Smooth muscle cell (in vitro differentiated cells): ENCODE data around the gene CKLF. TPM values are rescaled to one million over a fixed set of nuclear protein-coding genes. Genes with fewer than 3 reads are reported as not detected.
A peak's percentile ranks its signal among the peaks of the same experiment; 100 is the strongest.
"Not testable (repeated sequence)": the region's sequence is repeated elsewhere in the genome, so short reads cannot be mapped to it uniquely, and the experiment has no call there.

ENCODE experiments used
- DNase-seq: peaks from one replicate; lab custom pipeline; 2025; ENCODE audit not compliant: unreplicated experiment; lab: John Stamatoyannopoulos, UW
- H2AFZ ChIP-seq: fragments of 200-600 bp; sonication (generic); 2 replicates; pipeline ENCODE4 v1.6.0; 2016; ENCODE audit warnings: antibody characterized with exemption, low read depth, mild to moderate bottlenecking
- H3F3A ChIP-seq: fragments of 200-600 bp; sonication (generic); 2 replicates; pipeline ENCODE4 v1.6.0; 2017; ENCODE audit warnings: antibody characterized with exemption, low read depth
- H3K27ac ChIP-seq: fragments of 200-600 bp; sonication (generic); 2 replicates; pipeline ENCODE4 v1.5.1; 2016; ENCODE audit warnings: low read depth, mild to moderate bottlenecking
- H3K27me3 ChIP-seq: fragments of 200-600 bp; sonication (generic); 2 replicates; pipeline ENCODE4 v1.6.1; 2016; ENCODE audit warnings: low read depth, mild to moderate bottlenecking
- H3K36me3 ChIP-seq: fragments of 200-600 bp; sonication (generic); 2 replicates; pipeline ENCODE4 v1.5.1; 2016; ENCODE audit warnings: low read depth
- H3K4me1 ChIP-seq: fragments of 200-600 bp; sonication (generic); 2 replicates; pipeline ENCODE4 v1.5.1; 2016; ENCODE audit warnings: low read depth
- H3K4me2 ChIP-seq: fragments of 200-600 bp; sonication (generic); 2 replicates; pipeline ENCODE4 v1.6.0; 2016; ENCODE audit warnings: mild to moderate bottlenecking
- H3K4me3 ChIP-seq: fragments of 200-600 bp; sonication (generic); 2 replicates; pipeline ENCODE4 v1.5.1; 2016; ENCODE audit warnings: mild to moderate bottlenecking
- H3K79me2 ChIP-seq: fragments of 200-600 bp; sonication (generic); 2 replicates; pipeline ENCODE4 v1.6.0; 2016; ENCODE audit warnings: low read depth, mild to moderate bottlenecking
- H3K9ac ChIP-seq: fragments of 200-600 bp; sonication (generic); 2 replicates; pipeline ENCODE4 v1.6.0; 2016; ENCODE audit warnings: low read depth
- H3K9me3 ChIP-seq: fragments of 200-600 bp; sonication (generic); replicated peaks from 2 replicates; pipeline ENCODE4 v1.5.1; 2016; ENCODE audit warnings: low read depth
- H4K20me1 ChIP-seq: fragments of 200-600 bp; sonication (generic); 2 replicates; pipeline ENCODE4 v1.6.0; 2016; ENCODE audit warnings: low read depth
- WGBS: methylation state at CpG from one replicate; pipeline ENCODE4 v1.1.7; 2016; ENCODE audit warnings: low lambda C conversion rate; 5-methylcytosine and 5-hydroxymethylcytosine counted together
- polyA plus RNA-seq: library from polyadenylated mRNA; unstranded; fragments of >200 nt; fragmentation: Nextera tagmentation; extraction: Ambion mirVana; gene quantifications from 2 replicates; pipeline ENCODE4 v1.2.1, GENCODE V29; 2016
- total RNA-seq: library from RNA; depleted of rRNA; stranded (reverse); fragments of >200 nt; gene quantifications from 2 replicates; pipeline ENCODE4 v1.2.3, GENCODE V29; 2014
- TF ChIP-seq, protein P1 (sequence below): fragments of 200-600 bp; sonication (generic); IDR thresholded peaks from 2 replicates; pipeline ENCODE4 v1.5.1; 2017; ENCODE audit warnings: borderline replicate concordance, mild to moderate bottlenecking, antibody characterized with exemption; ENCODE audit not compliant: insufficient read depth, poor library complexity, severe bottlenecking

Gene CKLF
- total and polyA plus RNA-seq, 2 experiments from 2014 or later, result 61.5 to 78.1 TPM

DNA sequence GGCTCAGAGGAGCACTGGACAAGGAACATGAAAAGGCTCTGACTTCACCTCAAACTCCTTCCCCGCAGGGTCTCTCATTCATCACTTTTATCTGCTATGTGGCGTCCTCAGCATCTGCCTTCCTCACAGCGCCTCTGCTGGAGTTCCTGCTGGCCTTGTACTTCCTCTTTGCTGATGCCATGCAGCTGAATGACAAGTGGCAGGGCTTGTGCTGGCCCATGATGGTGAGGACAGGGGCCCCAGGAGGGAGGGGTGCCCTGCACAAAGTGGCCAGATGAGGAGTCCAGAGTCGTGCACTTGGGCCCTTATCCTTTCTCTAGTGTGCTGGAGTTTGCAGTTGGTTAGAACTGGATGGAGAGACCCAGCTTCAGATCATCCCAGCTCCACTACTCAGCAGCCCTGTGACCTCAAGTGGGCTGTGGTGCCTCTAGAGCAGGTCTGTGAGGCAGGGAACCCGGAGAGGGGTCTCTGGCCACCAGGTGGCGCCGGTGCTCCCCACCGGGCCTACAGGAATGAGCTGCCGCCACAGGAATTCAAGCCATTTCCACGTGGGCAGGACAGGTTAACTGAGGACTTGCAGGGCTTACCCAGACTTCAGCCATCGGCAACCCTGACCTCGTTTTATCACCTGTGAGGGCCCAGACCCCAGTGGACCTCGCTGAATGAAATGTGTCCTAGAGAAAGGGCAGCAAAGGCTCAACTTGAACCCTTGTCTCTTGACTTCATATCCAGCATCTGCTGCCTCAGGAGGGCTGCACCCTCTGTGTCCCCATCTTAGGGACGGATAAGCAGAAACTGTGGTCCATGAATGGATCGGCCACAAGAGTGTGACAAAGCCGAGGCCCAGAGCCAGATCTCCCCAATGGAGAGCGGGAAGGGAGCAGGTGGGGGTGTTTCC lies 56.1 kb downstream of the CKLF start:
- Histone ChIP-seq H3K4me3 (no peak overlapping the region), H3K4me1 (peaks cover 8% of the 10 kb centered on the region), H4K20me1 (peaks cover 67% of the 10 kb centered on the region), H3K27ac (no peak overlapping the region), H3K4me2 (no peak overlapping the region), H3K79me2 (peaks cover 15% of the 10 kb centered on the region), H3K27me3 (no peaks in the 10 kb centered on the region), H3F3A (no peaks in the 10 kb centered on the region), H2AFZ (no peak overlapping the region), H3K36me3 (no peaks in the 10 kb centered on the region), H3K9ac (no peak overlapping the region), H3K9me3 (no peaks in the 10 kb centered on the region)
- 39% methylated on average over 17 of the region's 17 CpGs for WGBS
- TF ChIP-seq, protein P1, sequence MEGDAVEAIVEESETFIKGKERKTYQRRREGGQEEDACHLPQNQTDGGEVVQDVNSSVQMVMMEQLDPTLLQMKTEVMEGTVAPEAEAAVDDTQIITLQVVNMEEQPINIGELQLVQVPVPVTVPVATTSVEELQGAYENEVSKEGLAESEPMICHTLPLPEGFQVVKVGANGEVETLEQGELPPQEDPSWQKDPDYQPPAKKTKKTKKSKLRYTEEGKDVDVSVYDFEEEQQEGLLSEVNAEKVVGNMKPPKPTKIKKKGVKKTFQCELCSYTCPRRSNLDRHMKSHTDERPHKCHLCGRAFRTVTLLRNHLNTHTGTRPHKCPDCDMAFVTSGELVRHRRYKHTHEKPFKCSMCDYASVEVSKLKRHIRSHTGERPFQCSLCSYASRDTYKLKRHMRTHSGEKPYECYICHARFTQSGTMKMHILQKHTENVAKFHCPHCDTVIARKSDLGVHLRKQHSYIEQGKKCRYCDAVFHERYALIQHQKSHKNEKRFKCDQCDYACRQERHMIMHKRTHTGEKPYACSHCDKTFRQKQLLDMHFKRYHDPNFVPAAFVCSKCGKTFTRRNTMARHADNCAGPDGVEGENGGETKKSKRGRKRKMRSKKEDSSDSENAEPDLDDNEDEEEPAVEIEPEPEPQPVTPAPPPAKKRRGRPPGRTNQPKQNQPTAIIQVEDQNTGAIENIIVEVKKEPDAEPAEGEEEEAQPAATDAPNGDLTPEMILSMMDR, result peak; percentile 94
- DNase-seq, result peak; percentile 49

DNA sequence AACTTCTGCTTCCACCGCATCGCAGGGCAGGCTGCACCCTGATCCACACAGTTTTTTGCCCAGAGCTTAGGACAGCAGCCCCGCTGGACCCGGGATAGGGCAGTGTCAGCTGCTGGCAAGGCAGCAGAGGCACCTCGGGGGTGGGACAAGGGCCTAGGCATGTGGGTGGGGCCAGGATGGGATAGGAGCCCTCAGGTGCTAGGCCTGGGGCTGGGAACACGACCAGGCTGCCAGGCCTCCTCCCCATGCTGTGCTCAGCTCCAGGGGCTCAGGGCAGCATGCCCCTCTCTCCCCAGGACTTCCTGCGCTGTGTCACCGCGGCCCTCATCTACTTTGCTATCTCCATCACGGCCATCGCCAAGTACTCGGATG lies 56.7 kb downstream of the CKLF start:
- H3K4me1 ChIP-seq, result peaks cover 8% of the 10 kb centered on the region
- H3K4me2 ChIP-seq, result no peak overlapping the region
- no peaks in the 10 kb centered on the region for H3K27me3 ChIP-seq
- no peak overlapping the region for H2AFZ ChIP-seq
- H3K79me2 ChIP-seq, result peaks cover 15% of the 10 kb centered on the region
- DNase-seq, result no peak
- no peaks in the 10 kb centered on the region for H3K36me3 ChIP-seq
- H3F3A ChIP-seq, result no peaks in the 10 kb centered on the region
- no peak overlapping the region for H3K27ac ChIP-seq
- H4K20me1 ChIP-seq, result peaks cover 69% of the 10 kb centered on the region
- H3K9ac ChIP-seq, result no peak overlapping the region
- 95% methylated on average over 11 of the region's 12 CpGs for whole genome bisulfite sequencing
- TF ChIP-seq, protein P1, result no peak
- no peak overlapping the region for H3K4me3 ChIP-seq
- no peaks in the 10 kb centered on the region for H3K9me3 ChIP-seq

DNA sequence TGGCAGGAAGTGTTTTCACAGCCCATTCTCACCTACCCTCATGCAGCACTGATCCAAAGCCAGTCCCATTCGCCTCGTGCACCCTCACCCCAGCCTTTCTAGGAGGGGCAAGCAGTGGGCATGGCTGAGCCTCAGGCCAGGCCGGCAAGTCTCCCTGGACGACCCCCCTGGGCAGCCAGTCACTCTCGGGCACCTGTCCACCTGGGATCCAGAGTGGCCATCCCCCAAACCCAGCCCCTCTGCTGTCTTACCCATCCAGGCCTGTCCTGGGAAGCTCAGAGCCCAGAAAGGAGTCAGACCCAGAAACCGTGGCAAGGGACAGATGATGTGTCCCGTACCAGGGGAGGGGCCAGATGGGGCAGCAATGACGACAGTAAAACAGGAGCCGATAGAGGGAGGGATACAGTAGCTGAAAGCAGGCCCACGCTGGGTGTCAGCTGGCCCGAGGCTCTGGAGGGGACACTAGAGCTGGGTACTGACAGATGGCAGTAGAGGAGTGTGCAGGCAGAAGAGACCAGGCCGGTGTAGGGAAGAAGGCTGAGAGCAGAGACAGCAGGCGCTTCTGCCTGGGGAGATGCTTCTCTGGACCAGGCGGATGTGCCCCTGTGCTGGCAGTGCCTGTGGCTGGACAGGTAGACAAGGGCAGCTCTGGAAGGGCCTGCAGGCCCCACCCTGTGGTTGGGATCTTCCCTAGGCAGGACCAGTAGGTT lies 57.9 kb downstream of the CKLF start:
- H3F3A ChIP-seq, result no peaks in the 10 kb centered on the region
- DNase-seq, result no peak
- no peaks in the 10 kb centered on the region for H3K27me3 ChIP-seq
- no peak overlapping the region for H3K4me2 ChIP-seq
- H2AFZ ChIP-seq, result no peak overlapping the region
- H3K9me3 ChIP-seq, result no peaks in the 10 kb centered on the region
- peaks cover 9% of the 10 kb centered on the region for H3K79me2 ChIP-seq
- peaks cover 69% of the 10 kb centered on the region for H4K20me1 ChIP-seq
- 94% methylated on average over 14 of the region's 14 CpGs for WGBS
- H3K4me3 ChIP-seq, result no peak overlapping the region
- H3K9ac ChIP-seq, result no peak overlapping the region
- no peak overlapping the region for H3K27ac ChIP-seq
- H3K36me3 ChIP-seq, result no peaks in the 10 kb centered on the region
- TF ChIP-seq, protein P1, result no peak
- H3K4me1 ChIP-seq, result peaks cover 8% of the 10 kb centered on the region

DNA sequence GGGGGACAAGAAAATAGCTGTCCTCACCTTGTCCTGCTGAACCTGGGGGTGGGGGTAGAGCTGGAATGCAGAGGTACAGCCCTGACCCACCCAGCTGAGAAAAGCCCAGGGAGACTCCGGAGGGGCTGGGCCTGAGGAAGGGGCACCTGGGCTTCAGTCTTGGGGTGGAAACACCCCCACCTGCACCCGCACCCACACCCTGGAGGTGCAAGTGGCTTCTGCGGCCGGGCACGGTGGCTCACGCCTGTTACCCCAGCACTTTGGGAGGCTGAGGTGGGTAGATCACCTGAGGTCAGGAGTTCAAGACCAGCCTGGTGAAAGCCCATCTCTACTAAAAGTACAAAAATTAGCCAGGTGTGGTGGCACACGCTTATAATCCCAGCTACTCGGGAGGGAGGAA lies 59.5 kb downstream of the CKLF start:
- peaks cover 55% of the 10 kb centered on the region for H4K20me1 ChIP-seq
- not testable (repeated sequence) for H3K4me2 ChIP-seq, H3K4me3 ChIP-seq, H3K27me3 ChIP-seq, H3K27ac ChIP-seq, H3K79me2 ChIP-seq, H3F3A ChIP-seq, H3K9me3 ChIP-seq, H3K4me1 ChIP-seq, DNase-seq, H3K9ac ChIP-seq, H3K36me3 ChIP-seq, H2AFZ ChIP-seq
- WGBS, result 96% methylated on average over 8 of the region's 8 CpGs
